ENCODE measurements around the gene RNF215. TPM values are rescaled to one million over a fixed set of nuclear protein-coding genes. Genes with fewer than 3 reads are reported as not detected.

Gene RNF215
- total RNA-seq, 2 donors from 2014 or later, result 11.4 to 11.6 TPM

DNA sequence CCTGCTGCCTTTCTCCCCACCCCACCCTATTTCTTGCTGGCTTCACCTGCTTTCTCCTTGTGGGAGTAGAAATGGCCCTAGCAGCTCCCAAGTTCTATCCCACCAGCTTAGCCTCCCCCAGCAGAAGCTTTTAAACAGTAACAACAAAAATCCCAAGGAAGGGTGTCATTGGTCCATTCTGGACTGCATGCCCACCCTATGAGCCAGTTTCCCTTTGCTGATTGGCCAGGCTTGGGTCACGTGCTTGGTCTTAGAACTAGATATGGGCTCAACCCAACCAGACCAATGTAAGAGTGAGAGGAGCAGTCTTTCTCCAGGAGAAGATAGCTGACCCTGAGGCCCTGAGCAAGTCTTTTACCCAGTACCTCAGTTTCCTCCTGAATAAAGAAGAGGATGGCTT lies 40.7 kb upstream of the RNF215 start:
- Histone ChIP-seq H3K27ac (no peak overlapping the region), H3K4me1 (ENCODE audit: control insufficient read depth in 1 of 2, low read depth in 2 of 2) (peaks cover 14 to 25% of the 10 kb centered on the region in 2 donors), H3K4me3 (no peak overlapping the region), H3K36me3 (no peaks in the 10 kb centered on the region), H3K27me3 (replicated peaks; ENCODE audit: insufficient read depth) (no peaks in the 10 kb centered on the region), H3K9me3 (no peaks in the 10 kb centered on the region)
- ATAC-seq (ENCODE audit: insufficient number of reproducible peaks, low FRiP score, low read depth) (no peak), DNase-seq (ENCODE audit: low spot score) (no peak)
- TF ChIP-seq, protein P1, sequence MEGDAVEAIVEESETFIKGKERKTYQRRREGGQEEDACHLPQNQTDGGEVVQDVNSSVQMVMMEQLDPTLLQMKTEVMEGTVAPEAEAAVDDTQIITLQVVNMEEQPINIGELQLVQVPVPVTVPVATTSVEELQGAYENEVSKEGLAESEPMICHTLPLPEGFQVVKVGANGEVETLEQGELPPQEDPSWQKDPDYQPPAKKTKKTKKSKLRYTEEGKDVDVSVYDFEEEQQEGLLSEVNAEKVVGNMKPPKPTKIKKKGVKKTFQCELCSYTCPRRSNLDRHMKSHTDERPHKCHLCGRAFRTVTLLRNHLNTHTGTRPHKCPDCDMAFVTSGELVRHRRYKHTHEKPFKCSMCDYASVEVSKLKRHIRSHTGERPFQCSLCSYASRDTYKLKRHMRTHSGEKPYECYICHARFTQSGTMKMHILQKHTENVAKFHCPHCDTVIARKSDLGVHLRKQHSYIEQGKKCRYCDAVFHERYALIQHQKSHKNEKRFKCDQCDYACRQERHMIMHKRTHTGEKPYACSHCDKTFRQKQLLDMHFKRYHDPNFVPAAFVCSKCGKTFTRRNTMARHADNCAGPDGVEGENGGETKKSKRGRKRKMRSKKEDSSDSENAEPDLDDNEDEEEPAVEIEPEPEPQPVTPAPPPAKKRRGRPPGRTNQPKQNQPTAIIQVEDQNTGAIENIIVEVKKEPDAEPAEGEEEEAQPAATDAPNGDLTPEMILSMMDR (IDR thresholded peaks at IDR 0.05), result no peak

DNA sequence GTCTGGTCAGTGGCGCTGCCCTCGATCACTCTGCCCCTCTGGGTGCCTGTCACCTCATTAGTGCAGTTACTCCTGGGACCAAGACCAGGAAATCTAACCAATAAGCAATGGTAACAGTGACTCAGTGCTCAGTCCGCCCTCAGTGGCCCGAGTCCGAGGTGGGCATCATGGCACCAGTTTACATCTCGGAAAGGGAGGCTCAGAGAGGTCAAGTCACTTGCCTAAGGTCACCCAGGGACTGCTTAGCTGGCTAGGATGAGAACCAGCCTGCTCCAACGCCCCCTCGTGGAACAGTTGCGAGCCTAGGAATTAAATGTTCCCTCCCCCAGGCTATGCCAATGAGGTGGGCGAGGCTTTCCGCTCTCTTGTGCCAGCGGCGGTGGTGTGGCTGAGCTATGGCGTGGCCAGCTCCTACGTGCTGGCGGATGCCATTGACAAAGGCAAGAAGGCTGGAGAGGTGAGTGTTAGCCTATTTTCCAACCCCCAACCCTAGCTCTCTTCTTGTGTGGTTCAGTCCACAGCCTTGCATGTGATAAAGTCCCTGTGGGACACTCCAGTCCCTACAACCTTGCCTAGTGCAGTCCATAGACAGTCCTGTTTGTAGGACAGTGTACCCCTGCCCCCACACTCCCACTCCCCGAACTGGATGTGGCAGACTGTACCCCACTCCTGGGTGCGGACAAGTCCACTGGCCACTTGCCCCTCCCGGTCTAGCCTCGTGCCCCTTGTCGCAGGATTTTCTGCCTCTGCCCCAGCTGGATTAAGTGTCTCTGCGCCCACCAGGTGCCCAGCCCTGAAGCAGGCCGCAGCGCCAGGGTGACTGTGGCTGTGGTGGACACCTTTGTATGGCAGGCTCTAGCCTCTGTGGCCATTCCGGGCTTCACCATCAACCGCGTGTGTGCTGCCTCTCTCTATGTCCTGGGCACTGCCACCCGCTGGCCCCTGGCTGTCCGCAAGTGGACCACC lies 39.5 kb upstream of the RNF215 start:
- TF ChIP-seq, protein P1 (IDR thresholded peaks at IDR 0.05), result peak; percentile 50
- DNase-seq (ENCODE audit: low spot score), result peak; percentile 56
- Histone ChIP-seq H3K9me3 (no peaks in the 10 kb centered on the region), H3K4me1 (ENCODE audit: control insufficient read depth in 1 of 2, low read depth in 2 of 2) (peaks cover 14 to 37% of the 10 kb centered on the region in 2 donors), H3K27me3 (replicated peaks; ENCODE audit: insufficient read depth) (no peaks in the 10 kb centered on the region), H3K36me3 (no peaks in the 10 kb centered on the region), H3K4me3 (peak overlapping the region; percentile 83), H3K27ac (peak overlapping the region in 1 of 2 donors; percentile 62)
- ATAC-seq (ENCODE audit: insufficient number of reproducible peaks, low FRiP score, low read depth), result peak; percentile 8

DNA sequence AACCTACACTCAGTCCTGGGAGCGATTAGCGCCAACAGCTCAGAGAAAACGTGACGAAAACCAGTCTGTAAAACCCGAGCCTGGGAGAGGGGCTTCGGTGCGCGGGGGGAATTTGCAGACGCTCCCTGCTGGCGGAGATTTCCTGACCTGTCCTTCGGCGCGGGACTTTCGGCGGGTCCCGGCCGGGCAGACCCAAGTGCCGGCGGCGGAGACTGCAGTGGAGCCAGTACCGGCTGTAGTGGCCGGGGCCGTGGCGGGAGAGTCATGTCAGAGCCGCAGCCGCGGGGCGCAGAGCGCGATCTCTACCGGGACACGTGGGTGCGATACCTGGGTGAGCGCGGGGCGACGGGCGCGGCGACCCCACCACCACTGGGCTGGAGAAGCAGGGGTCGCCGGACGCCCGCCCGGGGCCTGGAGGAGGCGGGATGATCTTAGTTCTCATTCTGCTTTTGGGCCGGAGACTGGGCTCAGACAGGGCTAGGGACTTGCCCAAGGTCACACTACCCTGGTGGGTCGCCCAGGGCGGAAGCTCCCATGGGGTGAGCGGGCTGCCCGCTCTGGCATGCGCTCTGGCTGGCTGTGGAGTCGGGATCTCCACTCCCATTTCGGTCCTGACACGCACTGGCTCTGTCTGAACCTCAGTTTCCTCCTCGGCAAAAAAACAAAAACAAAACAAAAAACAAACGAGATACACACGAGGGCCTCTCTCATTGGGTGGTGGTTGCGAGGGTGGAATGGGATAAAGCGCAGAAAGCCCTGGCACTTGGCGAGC lies 38.6 kb upstream of the RNF215 start, which contains the start of gene MTFP1:
MTFP1 (plus strand) TSS at position 153 of the 772 bp plus-strand sequence; CDS start at position 265, 112 bp downstream.
- Histone ChIP-seq H3K27ac (peak within 1 kb of the TSS in 1 of 2 donors; percentile 98), H3K27me3 (replicated peaks; ENCODE audit: insufficient read depth) (no peaks in the 10 kb centered on the region), H3K36me3 (no peaks in the 10 kb centered on the region), H3K9me3 (no peaks in the 10 kb centered on the region), H3K4me3 (peak within 1 kb of the TSS; percentile 83), H3K4me1 (ENCODE audit: control insufficient read depth in 1 of 2, low read depth in 2 of 2) (peaks cover 18 to 45% of the 10 kb centered on the region in 2 donors)
- DNase-seq (ENCODE audit: low spot score) (no peak), ATAC-seq (ENCODE audit: insufficient number of reproducible peaks, low FRiP score, low read depth) (no peak)
- TF ChIP-seq, protein P1 (IDR thresholded peaks at IDR 0.05), result no peak

DNA sequence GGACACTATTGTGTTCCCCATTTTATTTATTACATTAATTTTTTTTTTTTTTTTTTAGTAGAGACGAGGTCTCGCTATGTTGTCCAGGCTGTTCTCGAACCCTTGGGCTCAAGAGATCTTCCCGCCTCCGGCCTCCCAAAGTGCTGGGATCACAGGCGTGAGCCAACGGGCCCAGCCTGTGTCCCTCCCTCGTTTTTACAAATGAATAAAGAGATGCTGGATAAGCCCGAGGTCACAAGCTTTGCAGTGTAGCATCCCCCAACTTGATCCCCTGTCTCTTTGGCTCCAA lies 38.1 kb upstream of the RNF215 start:
- peak overlapping the region; percentile 83 for H3K4me3 ChIP-seq
- ATAC-seq (ENCODE audit: insufficient number of reproducible peaks, low FRiP score, low read depth) (no peak), DNase-seq (ENCODE audit: low spot score) (no peak)
- peak overlapping the region in 1 of 2 donors; percentile 62 for H3K27ac ChIP-seq
- TF ChIP-seq, protein P1 (IDR thresholded peaks at IDR 0.05), result no peak
- H3K27me3 ChIP-seq (replicated peaks; ENCODE audit: insufficient read depth), result no peaks in the 10 kb centered on the region
- H3K36me3 ChIP-seq, result no peaks in the 10 kb centered on the region
- peaks cover 19 to 49% of the 10 kb centered on the region in 2 donors for H3K4me1 ChIP-seq (ENCODE audit: control insufficient read depth in 1 of 2, low read depth in 2 of 2)
- no peaks in the 10 kb centered on the region for H3K9me3 ChIP-seq

Data from thoracic aorta (tissue), 2 donors.